GM18867 (cell line): ENCODE measurements around the gene RNF145.
"Not testable (repeated sequence)": the region's sequence is repeated elsewhere in the genome, so short reads cannot be mapped to it uniquely, and the experiment has no call there.

Source experiments
- ATAC-seq: cut with Tn5 transposase; IDR thresholded peaks from one replicate; pipeline ENCODE4 v1.9.1; 2021; ENCODE audit warnings: mild to moderate bottlenecking, moderate library complexity; ENCODE audit not compliant: unreplicated experiment

Gene RNF145

GRCh38 chr5:159209438-159210209 is at the start of gene RNF145:
Gene RNF145, minus strand, starts transcription at chr5:159209553. Its CDS starts 5,936 bp downstream, at chr5:159203617.
- peak; percentile 80 for ATAC-seq

- no peak for ATAC-seq
Observed at GRCh38 chr5:159258361-159258760, 49.0 kb upstream of the RNF145 start.

GRCh38 chr5:159257629-159258283 is 48.4 kb upstream of the RNF145 start:
- ATAC-seq, result no peak

GRCh38 chr5:159257007-159257406 is 47.7 kb upstream of the RNF145 start:
- no peak for ATAC-seq

GRCh38 chr5:159252195-159252594 is 42.8 kb upstream of the RNF145 start:
- no peak for ATAC-seq

- ATAC-seq, result no peak
Observed at GRCh38 chr5:159249158-159249557, 39.8 kb upstream of the RNF145 start.

- ATAC-seq, result no peak
Observed at GRCh38 chr5:159244890-159245289, 35.5 kb upstream of the RNF145 start.

GRCh38 chr5:159244163-159244562 is 34.8 kb upstream of the RNF145 start:
- ATAC-seq, result no peak

- ATAC-seq, result no peak
Observed at GRCh38 chr5:159243385-159243784, 34.0 kb upstream of the RNF145 start.

GRCh38 chr5:159242656-159243055 is 33.3 kb upstream of the RNF145 start:
- no peak for ATAC-seq

- ATAC-seq, result no peak
Observed at GRCh38 chr5:159241946-159242552, 32.7 kb upstream of the RNF145 start.

- ATAC-seq, result no peak
Observed at GRCh38 chr5:159240301-159240870, 31.0 kb upstream of the RNF145 start.

GRCh38 chr5:159235871-159236520 is 26.6 kb upstream of the RNF145 start:
- not testable (repeated sequence) for ATAC-seq

- ATAC-seq, result no peak
Observed at GRCh38 chr5:159231167-159231566, 21.8 kb upstream of the RNF145 start.

GRCh38 chr5:159230657-159231056 is 21.3 kb upstream of the RNF145 start:
- no peak for ATAC-seq

- not testable (repeated sequence) for ATAC-seq
Observed at GRCh38 chr5:159228097-159228496, 18.7 kb upstream of the RNF145 start.

- no peak for ATAC-seq
Observed at GRCh38 chr5:159227452-159227851, 18.1 kb upstream of the RNF145 start.

GRCh38 chr5:159226451-159226850 is 17.1 kb upstream of the RNF145 start:
- no peak for ATAC-seq

- ATAC-seq, result no peak
Observed at GRCh38 chr5:159224471-159224870, 15.1 kb upstream of the RNF145 start.

GRCh38 chr5:159223469-159223868 is 14.1 kb upstream of the RNF145 start:
- ATAC-seq, result no peak

GRCh38 chr5:159220206-159220605 is 10.9 kb upstream of the RNF145 start:
- ATAC-seq, result no peak
